ENCODE measurements around the gene FER1L5.

DNA sequence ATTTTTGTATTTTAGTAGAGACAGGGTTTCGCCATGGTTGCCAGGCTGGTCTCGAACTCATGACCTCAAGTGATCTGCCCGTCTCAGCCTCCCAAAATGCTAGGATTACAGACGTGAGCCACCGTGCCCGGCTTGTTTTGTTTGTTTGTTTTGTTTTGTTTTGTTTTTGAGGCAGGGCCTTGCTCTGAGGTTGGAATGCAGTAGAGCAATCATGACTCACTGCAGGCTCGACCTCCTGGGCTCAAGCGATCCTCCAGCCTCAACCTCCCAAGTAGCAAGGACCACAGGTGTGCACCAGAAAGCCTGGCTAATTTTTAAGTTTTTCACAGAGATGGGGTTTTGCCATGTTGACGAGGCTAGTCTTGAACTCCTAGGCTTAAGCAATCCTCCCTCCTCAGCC, 109.2 kb downstream of the FER1L5 start:
- TF ChIP-seq SPI1 (IDR thresholded peaks at IDR 0.05; ENCODE audit: borderline replicate concordance, low read depth) (no peak), POLR2AphosphoS5 (IDR thresholded peaks at IDR 0.05; ENCODE audit: low read depth) (no peak)
- TF ChIP-seq, protein P1, sequence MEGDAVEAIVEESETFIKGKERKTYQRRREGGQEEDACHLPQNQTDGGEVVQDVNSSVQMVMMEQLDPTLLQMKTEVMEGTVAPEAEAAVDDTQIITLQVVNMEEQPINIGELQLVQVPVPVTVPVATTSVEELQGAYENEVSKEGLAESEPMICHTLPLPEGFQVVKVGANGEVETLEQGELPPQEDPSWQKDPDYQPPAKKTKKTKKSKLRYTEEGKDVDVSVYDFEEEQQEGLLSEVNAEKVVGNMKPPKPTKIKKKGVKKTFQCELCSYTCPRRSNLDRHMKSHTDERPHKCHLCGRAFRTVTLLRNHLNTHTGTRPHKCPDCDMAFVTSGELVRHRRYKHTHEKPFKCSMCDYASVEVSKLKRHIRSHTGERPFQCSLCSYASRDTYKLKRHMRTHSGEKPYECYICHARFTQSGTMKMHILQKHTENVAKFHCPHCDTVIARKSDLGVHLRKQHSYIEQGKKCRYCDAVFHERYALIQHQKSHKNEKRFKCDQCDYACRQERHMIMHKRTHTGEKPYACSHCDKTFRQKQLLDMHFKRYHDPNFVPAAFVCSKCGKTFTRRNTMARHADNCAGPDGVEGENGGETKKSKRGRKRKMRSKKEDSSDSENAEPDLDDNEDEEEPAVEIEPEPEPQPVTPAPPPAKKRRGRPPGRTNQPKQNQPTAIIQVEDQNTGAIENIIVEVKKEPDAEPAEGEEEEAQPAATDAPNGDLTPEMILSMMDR (IDR thresholded peaks at IDR 0.05; ENCODE audit: insufficient read depth, low read length): no peak

Measured in HL-60 (cell line).